ENCODE measurements around the gene STK25. TPM values are rescaled to one million over a fixed set of nuclear protein-coding genes. Genes with fewer than 3 reads are reported as not detected.
"Not testable (repeated sequence)": the region's sequence is repeated elsewhere in the genome, so short reads cannot be mapped to it uniquely, and the experiment has no call there.

Gene STK25
- total RNA-seq, 1 experiment from 2014 or later = 316 TPM

GRCh38 chr2:241509155-241509784 lies 886 bp upstream of the STK25 start:
- no peak for DNase-seq (ENCODE audit: low read depth in 1 of 2, low spot score in 2 of 2)
- peaks cover 35% of the 10 kb centered on the region for H3K36me3 ChIP-seq
- peaks cover 29% of the 10 kb centered on the region for H3K4me1 ChIP-seq (replicated peaks)
- H3K27me3 ChIP-seq (replicated peaks) = no peaks in the 10 kb centered on the region
- H3K4me3 ChIP-seq = peak overlapping the region; percentile 87
- peak overlapping the region; percentile 82 for H3K27ac ChIP-seq
- no peaks in the 10 kb centered on the region for H3K9me3 ChIP-seq (replicated peaks)

DNA sequence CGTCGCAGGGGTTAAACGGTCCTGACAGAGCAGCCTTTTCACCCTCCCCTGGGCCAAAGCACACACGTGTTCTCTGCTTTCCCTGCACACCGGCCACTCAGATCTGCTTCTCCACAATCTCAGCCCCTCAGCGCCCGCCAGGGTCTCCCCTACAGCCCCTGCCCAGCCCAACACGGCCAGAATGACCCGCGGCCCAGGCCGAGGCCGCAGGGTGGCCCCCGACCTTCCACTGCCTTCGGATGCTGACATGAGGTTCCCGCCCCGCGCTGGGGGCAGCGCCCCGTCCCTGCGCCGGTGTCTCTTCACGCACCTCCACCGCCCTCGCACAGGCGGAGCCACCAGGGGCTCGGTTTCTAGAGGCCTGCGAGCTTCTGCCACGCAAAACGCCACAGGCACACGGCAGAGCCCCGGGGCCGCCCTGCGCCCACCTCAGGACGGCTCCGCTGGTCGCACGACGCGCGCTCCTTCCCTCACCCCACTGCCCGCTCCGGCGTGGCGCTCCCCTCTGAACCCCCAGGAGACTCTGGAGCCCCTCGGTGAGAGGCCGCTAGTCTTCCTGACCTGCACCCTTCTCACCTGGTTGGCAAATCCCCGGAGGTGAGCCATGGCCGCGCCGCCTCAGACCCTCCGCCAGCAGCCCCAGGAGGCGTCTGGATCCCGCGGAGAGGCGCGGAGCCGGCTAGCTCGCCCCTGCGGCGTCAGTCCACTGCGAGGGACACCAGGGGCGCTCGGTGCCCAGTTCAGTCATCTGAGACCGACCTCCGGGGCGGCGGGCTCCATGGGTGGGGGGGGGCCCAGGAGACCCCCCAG lies 749 bp downstream of the STK25 start:
- Histone ChIP-seq H3K4me1 (replicated peaks) (peaks cover 29% of the 10 kb centered on the region), H3K27ac (peak overlapping the region; percentile 43), H3K27me3 (replicated peaks) (no peaks in the 10 kb centered on the region), H3K36me3 (peaks cover 48% of the 10 kb centered on the region), H3K4me3 (peak overlapping the region; percentile 87), H3K9me3 (replicated peaks) (no peaks in the 10 kb centered on the region)
- peak; percentile 75 to 78 for DNase-seq (ENCODE audit: low read depth in 1 of 2, low spot score in 2 of 2)

GRCh38 chr2:241506793-241507429 lies 1.5 kb downstream of the STK25 start:
- no peaks in the 10 kb centered on the region for H3K27me3 ChIP-seq (replicated peaks)
- peak overlapping the region; percentile 87 for H3K4me3 ChIP-seq
- no peaks in the 10 kb centered on the region for H3K9me3 ChIP-seq (replicated peaks)
- H3K27ac ChIP-seq = peak overlapping the region; percentile 43; the same call in 1 of the 2 replicates
- peak in 1 of 2 experiments; percentile 29 for DNase-seq (ENCODE audit: low read depth in 1 of 2, low spot score in 2 of 2)
- peaks cover 29% of the 10 kb centered on the region for H3K4me1 ChIP-seq (replicated peaks)
- H3K36me3 ChIP-seq = peaks cover 55% of the 10 kb centered on the region

DNA sequence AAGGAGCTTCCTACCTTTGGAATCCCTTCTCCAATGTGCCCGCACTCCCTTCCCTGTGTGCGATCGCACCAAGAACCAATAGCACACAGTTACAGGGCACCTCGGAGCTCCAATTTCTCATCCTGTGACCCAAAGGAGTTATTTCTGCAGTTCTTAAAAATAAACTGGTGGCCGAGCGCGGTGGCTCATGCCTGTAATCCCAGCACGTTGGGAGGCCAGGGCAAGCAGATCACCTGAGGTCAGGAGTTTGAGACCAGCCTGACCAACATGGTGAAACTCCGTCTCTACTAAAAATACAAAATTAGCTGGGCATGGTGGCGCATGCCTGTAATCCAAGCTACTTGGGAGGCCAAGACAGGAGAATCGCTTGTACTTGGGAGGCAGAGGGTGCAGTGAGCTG lies 2.1 kb downstream of the STK25 start:
- Histone ChIP-seq H3K4me1 (replicated peaks) (peaks cover 29% of the 10 kb centered on the region), H3K4me3 (peak overlapping the region; percentile 87), H3K36me3 (peaks cover 60% of the 10 kb centered on the region)
- not testable (repeated sequence) for H3K9me3 ChIP-seq (replicated peaks); H3K27ac ChIP-seq; H3K27me3 ChIP-seq (replicated peaks); DNase-seq (ENCODE audit: low read depth in 1 of 2, low spot score in 2 of 2)

GRCh38 chr2:241505781-241506201 lies 2.6 kb downstream of the STK25 start:
- Histone ChIP-seq H3K9me3 (replicated peaks) (no peaks in the 10 kb centered on the region), H3K27ac (no peak overlapping the region), H3K36me3 (peaks cover 66% of the 10 kb centered on the region), H3K4me3 (no peak overlapping the region), H3K27me3 (replicated peaks) (no peaks in the 10 kb centered on the region), H3K4me1 (replicated peaks) (peaks cover 29% of the 10 kb centered on the region)
- no peak for DNase-seq (ENCODE audit: low read depth in 1 of 2, low spot score in 2 of 2)

GRCh38 chr2:241505086-241505780 lies 3.2 kb downstream of the STK25 start:
- Histone ChIP-seq H3K4me3 (no peak overlapping the region), H3K9me3 (replicated peaks) (no peaks in the 10 kb centered on the region), H3K4me1 (replicated peaks) (peaks cover 29% of the 10 kb centered on the region), H3K27ac (no peak overlapping the region), H3K36me3 (peaks cover 71% of the 10 kb centered on the region), H3K27me3 (replicated peaks) (no peaks in the 10 kb centered on the region)
- DNase-seq (ENCODE audit: low read depth in 1 of 2, low spot score in 2 of 2) = no peak

- Histone ChIP-seq H3K36me3 (peaks cover 85% of the 10 kb centered on the region), H3K4me3 (no peak overlapping the region), H3K27me3 (replicated peaks) (no peaks in the 10 kb centered on the region), H3K9me3 (replicated peaks) (no peaks in the 10 kb centered on the region), H3K27ac (no peak overlapping the region), H3K4me1 (replicated peaks) (peaks cover 25% of the 10 kb centered on the region)
- DNase-seq (ENCODE audit: low read depth in 1 of 2, low spot score in 2 of 2) = no peak
Measured at GRCh38 chr2:241503776-241504392, 4.5 kb downstream of the STK25 start.

GRCh38 chr2:241502281-241502680 lies 6.1 kb downstream of the STK25 start:
- no peak overlapping the region for H3K4me3 ChIP-seq
- peaks cover 17% of the 10 kb centered on the region for H3K4me1 ChIP-seq (replicated peaks)
- no peak for DNase-seq (ENCODE audit: low read depth in 1 of 2, low spot score in 2 of 2)
- H3K36me3 ChIP-seq = peaks cover 93% of the 10 kb centered on the region
- H3K27me3 ChIP-seq (replicated peaks) = no peaks in the 10 kb centered on the region
- H3K9me3 ChIP-seq (replicated peaks) = no peaks in the 10 kb centered on the region
- no peak overlapping the region for H3K27ac ChIP-seq

DNA sequence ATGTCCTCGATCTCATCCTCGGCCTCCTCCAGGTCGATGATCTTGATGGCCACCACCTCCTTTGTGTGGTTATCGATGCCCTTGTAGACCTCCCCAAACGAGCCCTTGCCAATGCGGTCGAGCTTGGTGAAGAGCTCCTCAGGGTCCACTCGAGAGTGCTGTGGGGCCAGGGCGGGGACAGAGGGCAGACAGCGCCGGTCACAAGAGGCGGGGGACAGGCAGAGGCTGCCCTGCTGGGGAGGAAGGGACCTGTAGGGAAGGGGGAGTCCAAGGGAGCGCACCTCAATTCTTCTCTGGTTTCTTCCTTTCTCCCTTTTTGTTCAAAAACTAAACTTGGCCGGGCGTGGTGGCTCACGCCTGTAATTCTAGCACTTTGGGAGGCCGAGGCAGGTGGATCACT lies 6.8 kb downstream of the STK25 start:
- no peak for DNase-seq (ENCODE audit: low read depth in 1 of 2, low spot score in 2 of 2)
- Histone ChIP-seq H3K4me3 (no peak overlapping the region), H3K27ac (no peak overlapping the region), H3K27me3 (replicated peaks) (no peaks in the 10 kb centered on the region), H3K4me1 (replicated peaks) (peaks cover 12% of the 10 kb centered on the region), H3K36me3 (peaks cover 93% of the 10 kb centered on the region), H3K9me3 (replicated peaks) (no peaks in the 10 kb centered on the region)

- no peak for DNase-seq (ENCODE audit: low read depth in 1 of 2, low spot score in 2 of 2)
- Histone ChIP-seq H3K27me3 (replicated peaks) (no peaks in the 10 kb centered on the region), H3K4me1 (replicated peaks) (peaks cover 8% of the 10 kb centered on the region), H3K4me3 (no peak overlapping the region), H3K36me3 (peaks cover 93% of the 10 kb centered on the region), H3K9me3 (replicated peaks) (no peaks in the 10 kb centered on the region), H3K27ac (no peak overlapping the region)
Measured at GRCh38 chr2:241501099-241501541, 7.3 kb downstream of the STK25 start.

DNA sequence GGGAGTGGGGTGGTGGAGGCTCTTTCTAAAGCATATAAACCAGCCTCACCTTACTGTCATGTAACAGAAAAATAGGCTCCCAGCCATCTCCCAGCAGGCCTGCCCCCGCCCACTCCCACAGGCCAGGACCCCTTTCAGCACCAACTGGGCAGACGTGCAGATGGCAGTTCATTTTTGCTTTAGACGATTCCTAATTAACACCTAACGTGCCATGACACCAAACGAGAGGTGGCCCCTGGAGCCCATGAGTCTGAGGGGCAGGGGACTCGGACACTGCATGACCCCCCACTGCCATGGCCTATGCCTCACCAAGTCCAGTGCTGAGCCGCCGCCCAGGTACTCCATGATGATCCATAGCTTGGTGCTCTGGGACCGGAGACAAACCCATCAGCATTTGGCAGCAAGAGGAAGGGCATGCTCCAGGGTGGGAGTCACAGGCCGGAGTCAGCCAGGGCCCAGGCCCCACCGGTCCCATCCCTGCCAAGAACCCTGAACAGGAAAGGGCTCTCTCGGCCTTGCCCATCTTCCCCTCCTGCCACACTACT lies 7.9 kb downstream of the STK25 start:
- H3K4me3 ChIP-seq = no peak overlapping the region
- H3K9me3 ChIP-seq (replicated peaks) = no peaks in the 10 kb centered on the region
- H3K4me1 ChIP-seq (replicated peaks) = peaks cover 2% of the 10 kb centered on the region
- no peak for DNase-seq (ENCODE audit: low read depth in 1 of 2, low spot score in 2 of 2)
- H3K36me3 ChIP-seq = peaks cover 93% of the 10 kb centered on the region
- no peaks in the 10 kb centered on the region for H3K27me3 ChIP-seq (replicated peaks)
- no peak overlapping the region for H3K27ac ChIP-seq

GRCh38 chr2:241500016-241500415 lies 8.4 kb downstream of the STK25 start:
- no peak overlapping the region for H3K27ac ChIP-seq
- no peaks in the 10 kb centered on the region for H3K4me1 ChIP-seq (replicated peaks)
- peaks cover 94% of the 10 kb centered on the region for H3K36me3 ChIP-seq
- H3K27me3 ChIP-seq (replicated peaks) = no peaks in the 10 kb centered on the region
- H3K9me3 ChIP-seq (replicated peaks) = no peaks in the 10 kb centered on the region
- H3K4me3 ChIP-seq = no peak overlapping the region
- DNase-seq (ENCODE audit: low read depth in 1 of 2, low spot score in 2 of 2) = no peak

Measured in SJSA1 (cell line).